Occipital lobe (tissue), 2 donors: ENCODE results near the gene NT5C3B. TPM values are rescaled to one million over a fixed set of nuclear protein-coding genes. Genes with fewer than 3 reads are reported as not detected.
"Not testable (repeated sequence)": the region's sequence is repeated elsewhere in the genome, so short reads cannot be mapped to it uniquely, and the experiment has no call there.

Experiments used
- DNase-seq: peaks from one replicate; lab custom pipeline; 2025; lab: John Stamatoyannopoulos, UW
- total RNA-seq: library from RNA; depleted of rRNA; stranded (reverse); fragments of >200 nt; gene quantifications from one replicate; pipeline ENCODE4 v1.2.3, GENCODE V29; 2014

The NT5C3B gene
- total RNA-seq, 1 donor from 2014 or later: 85.8 TPM

- DNase-seq: not testable (repeated sequence)
Observed at GRCh38 chr17:41840781-41841180, 4.7 kb upstream of the NT5C3B start.

- not testable (repeated sequence) for DNase-seq
Observed at GRCh38 chr17:41839448-41839847, 3.4 kb upstream of the NT5C3B start.

GRCh38 chr17:41837761-41838538, 1.9 kb upstream of the NT5C3B start, which contains the start of gene KLHL10:
Gene KLHL10, plus strand, starts transcription at chr17:41837825. Its CDS starts 108 bp downstream, at chr17:41837933.
- DNase-seq: no peak

GRCh38 chr17:41836550-41837196, 641 bp upstream of the NT5C3B start:
- no peak for DNase-seq

GRCh38 chr17:41835214-41835799, 725 bp downstream of the NT5C3B start:
- no peak for DNase-seq

- DNase-seq: not testable (repeated sequence)
Observed at GRCh38 chr17:41829961-41830360, 6.1 kb downstream of the NT5C3B start.

GRCh38 chr17:41825175-41825845, 10.7 kb downstream of the NT5C3B start:
- DNase-seq: no peak

- no peak for DNase-seq
Observed at GRCh38 chr17:41824086-41824485, 11.9 kb downstream of the NT5C3B start.

- DNase-seq: no peak
Observed at GRCh38 chr17:41823580-41823979, 12.5 kb downstream of the NT5C3B start.

GRCh38 chr17:41823141-41823524, 12.9 kb downstream of the NT5C3B start:
- no peak for DNase-seq

GRCh38 chr17:41822216-41823140, 13.6 kb downstream of the NT5C3B start:
- DNase-seq: no peak

GRCh38 chr17:41821776-41822175, 14.3 kb downstream of the NT5C3B start:
- DNase-seq: no peak

- DNase-seq: no peak
Observed at GRCh38 chr17:41818024-41818423, 18.0 kb downstream of the NT5C3B start.

- no peak for DNase-seq
Observed at GRCh38 chr17:41816637-41817320, 19.3 kb downstream of the NT5C3B start.

- DNase-seq: no peak
Observed at GRCh38 chr17:41814195-41814594, 21.8 kb downstream of the NT5C3B start.

GRCh38 chr17:41813699-41814124, 22.3 kb downstream of the NT5C3B start:
- no peak for DNase-seq

GRCh38 chr17:41813152-41813680, 22.8 kb downstream of the NT5C3B start:
- DNase-seq: no peak

GRCh38 chr17:41812381-41813151, 23.5 kb downstream of the NT5C3B start, which contains the start of gene FKBP10:
Gene FKBP10, plus strand, starts transcription at chr17:41813004. Its CDS starts 31 bp downstream, at chr17:41813035.
- DNase-seq: no peak
